Activated naive CD8-positive, alpha-beta T cell treated with anti-CD3 and anti-CD28 coated beads for 36 hours (primary cell): ENCODE results near the gene KRTAP10-10. TPM values are rescaled to one million over a fixed set of nuclear protein-coding genes. Genes with fewer than 3 reads are reported as not detected.

ENCODE experiments used
- DNase-seq: peaks from one replicate; pipeline ENCODE4 v3.0.0; 2021
- H3K27ac Mint-ChIP-seq: one replicate; pipeline ENCODE4 v1.8.0; 2022; ENCODE audit warnings: mild to moderate bottlenecking, moderate library complexity, mixed read lengths
- H3K27me3 Mint-ChIP-seq: one replicate; pipeline ENCODE4 v1.8.0; 2022; ENCODE audit warnings: mild to moderate bottlenecking, mixed read lengths
- H3K36me3 Mint-ChIP-seq: one replicate; pipeline ENCODE4 v1.8.0; 2021; ENCODE audit warnings: mild to moderate bottlenecking, mixed read lengths
- H3K4me1 Mint-ChIP-seq: one replicate; pipeline ENCODE4 v1.8.0; 2021; ENCODE audit warnings: mixed read lengths
- H3K4me3 Mint-ChIP-seq: one replicate; pipeline ENCODE4 v1.8.0; 2022; ENCODE audit warnings: mild to moderate bottlenecking, moderate library complexity, mixed read lengths
- H3K9me3 Mint-ChIP-seq: one replicate; pipeline ENCODE4 v1.8.0; 2022; ENCODE audit warnings: mixed read lengths
- total RNA-seq, 2 experiments: library from RNA; stranded (reverse); gene quantifications; one replicate each; pipeline ENCODE4 v1.2.3, GENCODE V29; 2021

The KRTAP10-10 gene
- total RNA-seq, 2 experiments from 2014 or later: not detected

DNA sequence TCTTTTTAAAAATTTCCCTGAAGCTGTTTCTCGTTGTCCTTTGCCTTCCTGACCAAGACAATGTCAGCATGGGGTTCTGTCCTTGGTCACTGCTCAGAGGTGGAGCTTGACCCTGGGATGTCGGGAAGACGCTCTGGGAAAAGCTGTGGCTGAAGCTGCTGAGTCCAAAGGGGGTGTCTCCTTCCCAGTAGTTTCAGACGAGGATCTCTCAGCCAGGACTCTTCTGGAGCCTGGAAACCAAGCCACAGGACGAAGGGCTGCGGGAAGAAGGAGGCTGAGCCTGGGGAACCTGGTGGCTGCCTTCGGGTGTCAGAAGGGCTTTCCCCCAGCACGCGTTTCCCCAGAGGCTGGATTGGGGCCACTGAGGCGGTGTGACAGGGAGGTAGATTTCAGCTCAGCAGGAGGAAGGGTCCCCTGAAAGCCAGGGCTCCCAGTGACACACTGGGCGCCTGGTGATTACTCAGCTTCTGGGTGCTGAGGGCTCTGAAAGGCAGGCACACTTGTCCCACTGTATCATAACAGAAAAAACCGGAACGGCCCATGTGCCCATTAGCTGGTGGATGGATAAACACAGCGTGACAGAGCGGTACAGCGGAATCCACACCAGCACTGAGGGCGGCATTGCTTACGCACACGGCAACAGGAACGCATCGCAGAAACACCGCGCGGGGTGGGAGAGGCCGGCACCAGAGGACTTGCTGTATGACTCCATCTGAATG lies 49.8 kb downstream of the KRTAP10-10 start:
- no peaks in the 10 kb centered on the region for H3K27me3 Mint-ChIP-seq
- H3K4me3 Mint-ChIP-seq: no peak overlapping the region
- H3K36me3 Mint-ChIP-seq: no peaks in the 10 kb centered on the region
- peaks cover 3% of the 10 kb centered on the region for H3K9me3 Mint-ChIP-seq
- DNase-seq: no peak
- H3K27ac Mint-ChIP-seq: no peak overlapping the region
- H3K4me1 Mint-ChIP-seq: peaks cover 17% of the 10 kb centered on the region

DNA sequence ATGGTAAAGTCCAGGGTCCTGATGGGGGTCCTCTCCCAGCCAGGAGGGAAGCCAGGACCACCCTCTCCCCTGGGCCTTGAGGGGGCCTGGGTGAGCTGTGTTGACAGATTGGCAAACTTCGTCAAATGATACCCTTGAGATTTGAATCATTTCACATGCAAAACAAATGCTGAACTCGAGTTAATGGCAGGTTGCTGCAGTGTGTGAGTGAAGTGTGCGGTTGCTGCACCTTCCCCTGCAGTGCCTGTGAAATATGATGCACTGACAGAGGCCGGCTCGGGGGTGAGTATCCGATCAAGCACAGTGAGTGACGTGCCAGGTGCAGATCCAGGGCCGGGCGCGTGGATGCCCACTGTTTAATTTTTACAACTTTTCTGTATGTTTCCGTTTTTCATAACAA lies 50.5 kb downstream of the KRTAP10-10 start:
- peaks cover 18% of the 10 kb centered on the region for H3K4me1 Mint-ChIP-seq
- no peak overlapping the region for H3K4me3 Mint-ChIP-seq

More for the DNA sequence above, 50.5 kb downstream of the KRTAP10-10 start:
- no peak for DNase-seq
- Mint-ChIP-seq H3K27me3 (no peaks in the 10 kb centered on the region), H3K27ac (no peak overlapping the region), H3K9me3 (peaks cover 7% of the 10 kb centered on the region), H3K36me3 (peaks cover 1% of the 10 kb centered on the region)

Other genes with a start within 250 kb of the KRTAP10-10 start
- 1 to 10 TPM; 1.8 to 1.9 TPM for gene LRRC3, start 181.8 kb upstream of the KRTAP10-10 start, total RNA-seq
- gene KRTAP10-1, start 97.2 kb upstream of the KRTAP10-10 start, total RNA-seq: not detected
- not detected for gene KRTAP10-2, start 85.9 kb upstream of the KRTAP10-10 start, total RNA-seq
- not detected for gene KRTAP10-3, start 78.6 kb upstream of the KRTAP10-10 start, total RNA-seq
- gene KRTAP10-4, start 63.6 kb upstream of the KRTAP10-10 start, total RNA-seq: not detected
- gene KRTAP10-5, start 56.8 kb upstream of the KRTAP10-10 start, total RNA-seq: not detected
- not detected for gene KRTAP10-6, start 44.9 kb upstream of the KRTAP10-10 start, total RNA-seq
- gene KRTAP10-7, start 36.8 kb upstream of the KRTAP10-10 start, total RNA-seq: not detected
- not detected for gene KRTAP10-8, start 25.3 kb upstream of the KRTAP10-10 start, total RNA-seq
- gene KRTAP10-9, start 10.3 kb upstream of the KRTAP10-10 start, total RNA-seq: not detected
- not detected for gene KRTAP10-11, start 9.1 kb downstream of the KRTAP10-10 start, total RNA-seq
- gene KRTAP12-4, start 17.3 kb downstream of the KRTAP10-10 start, total RNA-seq: not detected
- gene KRTAP12-3, start 20.6 kb downstream of the KRTAP10-10 start, total RNA-seq: not detected
- not detected for gene KRTAP12-2, start 29.6 kb downstream of the KRTAP10-10 start, total RNA-seq
- gene KRTAP12-1, start 44.8 kb downstream of the KRTAP10-10 start, total RNA-seq: not detected
- not detected for gene KRTAP10-12, start 59.8 kb downstream of the KRTAP10-10 start, total RNA-seq
- not detected for gene TSPEAR, start 74.2 kb downstream of the KRTAP10-10 start, total RNA-seq
- 100 to 1,000 TPM; 115 to 124 TPM for gene UBE2G2, start 164.5 kb downstream of the KRTAP10-10 start, total RNA-seq
- 10 to 100 TPM; 90.5 to 92.5 TPM for gene SUMO3, start 180.7 kb downstream of the KRTAP10-10 start, total RNA-seq
- gene PTTG1IP, start 236.3 kb downstream of the KRTAP10-10 start, total RNA-seq: 10 to 100 TPM; 40.3 to 44.7 TPM